AG08396 (cell line): ENCODE data around the gene SLC22A9.

ENCODE experiments used
- DNase-seq: peaks from one replicate; pipeline ENCODE4 v3.0.0; 2012; ENCODE audit warnings: low spot score, mixed read lengths

The SLC22A9 gene

DNA sequence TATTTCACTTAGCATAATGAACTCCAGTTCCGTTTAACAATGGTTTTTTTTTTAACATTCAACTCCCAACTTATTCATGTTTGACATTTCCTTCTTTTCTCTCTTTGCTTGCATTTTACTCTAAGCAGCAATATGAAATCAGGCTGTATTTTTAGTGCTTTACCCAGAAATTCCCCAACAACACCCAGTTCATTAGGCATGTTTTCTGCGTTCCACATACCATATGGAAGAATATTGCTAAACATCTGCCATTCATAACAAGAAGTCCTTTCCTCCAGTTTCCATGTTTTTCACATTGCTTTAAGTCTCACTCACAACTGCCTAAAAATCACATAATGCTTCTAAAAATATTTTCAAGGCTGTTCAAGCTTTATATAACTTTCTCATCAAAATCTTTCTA lies 75.5 kb downstream of the SLC22A9 start:
- no peak for DNase-seq

DNA sequence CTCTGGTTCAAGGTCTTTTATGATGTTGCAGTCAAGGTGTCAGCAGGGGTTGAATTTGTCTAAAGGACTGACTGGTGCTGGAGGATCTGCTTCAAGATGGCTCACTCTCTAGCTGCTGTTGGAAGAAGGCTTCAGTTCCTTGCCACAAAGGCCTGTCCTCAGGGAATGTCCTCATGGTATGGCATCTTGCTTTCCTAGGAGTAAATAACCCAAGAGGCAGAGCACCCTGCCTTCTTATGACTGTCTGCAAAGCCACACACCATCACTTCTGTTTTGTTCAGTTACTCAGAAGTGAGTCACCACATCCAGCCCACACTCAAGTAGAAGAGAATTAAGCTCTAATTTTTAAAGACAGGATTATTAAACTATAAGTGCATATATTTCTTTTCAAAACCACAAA lies 76.1 kb downstream of the SLC22A9 start:
- peak; percentile 14 for DNase-seq

DNA sequence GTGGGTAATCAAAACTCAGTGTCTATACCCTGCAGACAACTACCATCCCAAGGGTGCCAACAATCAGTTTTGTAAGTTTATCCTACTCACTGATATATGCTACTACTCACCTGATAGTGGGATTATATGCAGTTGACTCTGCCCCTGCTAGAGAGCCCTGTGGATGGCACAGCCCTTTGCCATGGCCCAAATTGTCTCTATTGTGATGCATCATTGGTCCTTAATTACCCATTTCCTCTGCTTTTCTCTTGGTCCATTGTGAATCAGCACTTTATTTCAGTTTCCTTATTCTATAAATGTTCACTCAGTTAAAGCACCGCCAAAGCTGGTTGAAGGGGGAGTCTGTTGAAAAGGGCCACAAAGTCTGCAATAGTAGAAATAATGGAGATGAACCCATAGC lies 79.1 kb downstream of the SLC22A9 start:
- no peak for DNase-seq

DNA sequence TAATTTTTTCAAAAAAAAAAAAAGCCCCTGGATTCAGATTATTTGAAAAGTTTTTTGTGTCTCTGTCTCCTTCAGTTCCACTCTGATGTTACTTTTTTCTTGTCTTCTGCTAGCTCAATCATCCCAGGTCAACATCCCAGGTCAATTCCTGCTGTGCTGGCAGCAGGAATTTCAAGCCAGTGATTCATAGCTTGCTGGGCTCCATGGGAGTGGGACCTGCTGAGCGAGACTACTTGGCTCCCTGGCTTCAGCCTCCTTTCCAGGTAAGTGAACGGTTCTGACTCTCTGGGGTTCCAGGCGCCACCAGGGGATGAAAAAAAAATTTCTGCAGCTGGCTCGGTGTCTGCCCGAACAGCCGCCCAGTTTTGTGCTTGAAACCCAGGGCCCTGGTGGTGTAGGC lies 90.0 kb downstream of the SLC22A9 start:
- no peak for DNase-seq
